Erythroblast (primary cell): ENCODE measurements around the gene EIF2AK3.

Experiments used
- GATA1 ChIP-seq: IDR thresholded peaks from 2 replicates; pipeline ENCODE4 v1.6.1; 2011; ENCODE audit warnings: low read depth, mild to moderate bottlenecking, control low read depth, low read length, moderate library complexity
- POLR2A ChIP-seq: IDR thresholded peaks from 2 replicates; pipeline ENCODE4 v1.6.1; 2011; ENCODE audit warnings: mild to moderate bottlenecking, low read length

GRCh38 chr2:88580088-88580487 lies 47.2 kb downstream of the EIF2AK3 start:
- TF ChIP-seq POLR2A (no peak), GATA1 (no peak)
